ENCODE measurements around the gene ILKAP. TPM values are rescaled to one million over a fixed set of nuclear protein-coding genes. Genes with fewer than 3 reads are reported as not detected.

ILKAP gene
- total RNA-seq, 1 experiment from 2014 or later, result 49.9 TPM

DNA sequence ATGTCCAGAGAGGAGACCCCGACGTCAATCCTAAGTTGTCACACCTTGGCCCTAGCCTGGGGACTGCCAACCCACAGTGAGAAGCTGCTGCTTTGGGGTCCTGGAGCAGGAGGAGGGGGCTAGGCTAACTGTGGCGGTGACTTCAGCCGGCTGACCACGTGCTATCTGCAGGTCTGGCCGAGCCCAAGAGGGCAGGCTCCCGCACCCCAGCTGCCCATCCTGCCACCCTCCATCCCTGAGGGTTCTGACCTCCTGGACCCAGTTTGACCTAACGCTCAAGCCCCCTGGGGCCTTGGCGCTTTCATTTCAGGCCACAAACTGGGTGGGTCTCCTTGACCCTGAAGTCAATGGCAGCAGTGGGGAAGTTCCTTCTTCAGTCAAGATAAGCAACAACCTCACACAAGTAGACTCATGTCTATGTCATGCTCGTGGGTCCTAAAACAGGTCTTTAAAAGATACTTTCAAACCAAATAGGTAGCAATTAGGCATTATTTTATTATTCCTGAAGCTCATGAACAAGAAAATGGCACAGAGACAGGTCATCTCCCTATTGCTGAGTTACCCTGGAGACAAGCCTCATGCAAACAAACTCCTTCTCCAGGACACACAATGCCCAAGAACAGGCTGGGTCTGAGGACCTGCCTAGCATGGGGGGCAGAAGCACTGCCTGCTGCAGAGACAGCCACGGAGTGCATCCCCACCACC is 34.1 kb upstream of the ILKAP start:
- ATAC-seq (no peak), DNase-seq (ENCODE audit: low read depth, low spot score) (no peak)
- H3K9me3 ChIP-seq (ENCODE audit: control insufficient read depth, insufficient read depth, low read depth, low read length), result no peaks in the 10 kb centered on the region
- H3K27ac ChIP-seq (ENCODE audit: low read length), result no peak overlapping the region
- TF ChIP-seq REST (IDR thresholded peaks at IDR 0.05; ENCODE audit: insufficient read depth in 1 of 2, low read depth in 2 of 2, low read length in 1 of 2) (no peak), POLR2AphosphoS5 (IDR thresholded peaks at IDR 0.05; ENCODE audit: low read depth, low read length) (no peak), TCF7L2 (IDR thresholded peaks at IDR 0.05; ENCODE audit: low read depth, low read length) (no peak), SIN3A (IDR thresholded peaks at IDR 0.05; ENCODE audit: borderline replicate concordance, insufficient read depth, low read depth, low read length) (no peak)
- TF ChIP-seq, protein P1, sequence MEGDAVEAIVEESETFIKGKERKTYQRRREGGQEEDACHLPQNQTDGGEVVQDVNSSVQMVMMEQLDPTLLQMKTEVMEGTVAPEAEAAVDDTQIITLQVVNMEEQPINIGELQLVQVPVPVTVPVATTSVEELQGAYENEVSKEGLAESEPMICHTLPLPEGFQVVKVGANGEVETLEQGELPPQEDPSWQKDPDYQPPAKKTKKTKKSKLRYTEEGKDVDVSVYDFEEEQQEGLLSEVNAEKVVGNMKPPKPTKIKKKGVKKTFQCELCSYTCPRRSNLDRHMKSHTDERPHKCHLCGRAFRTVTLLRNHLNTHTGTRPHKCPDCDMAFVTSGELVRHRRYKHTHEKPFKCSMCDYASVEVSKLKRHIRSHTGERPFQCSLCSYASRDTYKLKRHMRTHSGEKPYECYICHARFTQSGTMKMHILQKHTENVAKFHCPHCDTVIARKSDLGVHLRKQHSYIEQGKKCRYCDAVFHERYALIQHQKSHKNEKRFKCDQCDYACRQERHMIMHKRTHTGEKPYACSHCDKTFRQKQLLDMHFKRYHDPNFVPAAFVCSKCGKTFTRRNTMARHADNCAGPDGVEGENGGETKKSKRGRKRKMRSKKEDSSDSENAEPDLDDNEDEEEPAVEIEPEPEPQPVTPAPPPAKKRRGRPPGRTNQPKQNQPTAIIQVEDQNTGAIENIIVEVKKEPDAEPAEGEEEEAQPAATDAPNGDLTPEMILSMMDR (IDR thresholded peaks at IDR 0.05), result no peak
- H3K4me1 ChIP-seq (ENCODE audit: control insufficient read depth, insufficient read depth, low read length), result no peaks in the 10 kb centered on the region
- H3K4me3 ChIP-seq (ENCODE audit: low read depth in 2 of 2, low read length in 2 of 2), result no peak overlapping the region
- no peaks in the 10 kb centered on the region for H3K36me3 ChIP-seq (ENCODE audit: control insufficient read depth, insufficient read depth, low read length)
- in situ Hi-C loops (cut with HindIII; ENCODE audit: low pct_unique_long_range_greater_than_20kb, low sequenced_read_pairs), result no loop called here
- POLR2A ChIA-PET, result no interaction called here
- H3K27me3 ChIP-seq (ENCODE audit: control insufficient read depth, insufficient read depth, low read length), result no peaks in the 10 kb centered on the region
- no TSS peak for BruUV-seq (replicated peaks)
- CTCF ChIA-PET, result interaction anchor here (0.6 to 0.7 kb wide), 2 partner anchors 26 to 78 kb away, joined by 3 read pairs; no protein-coding TSS in a partner anchor
- intact Hi-C loops (cut with micrococcal nuclease; ENCODE audit: unreplicated experiment), result no loop called here

- no peak overlapping the region for H3K27ac ChIP-seq (ENCODE audit: low read length)
- H3K4me3 ChIP-seq (ENCODE audit: low read depth in 2 of 2, low read length in 2 of 2), result no peak overlapping the region
- POLR2A ChIA-PET, result interaction anchor here (0.6 kb wide), 1 partner anchor 519 kb away, joined by 3 read pairs; no protein-coding TSS in a partner anchor
- DNase-seq (ENCODE audit: low read depth, low spot score) (no peak), ATAC-seq (no peak)
- in situ Hi-C loops (cut with HindIII; ENCODE audit: low pct_unique_long_range_greater_than_20kb, low sequenced_read_pairs) (no loop called here), intact Hi-C loops (cut with micrococcal nuclease; ENCODE audit: unreplicated experiment) (no loop called here)
- no TSS peak for BruUV-seq (replicated peaks)
- H3K36me3 ChIP-seq (ENCODE audit: control insufficient read depth, insufficient read depth, low read length), result no peaks in the 10 kb centered on the region
- no peaks in the 10 kb centered on the region for H3K4me1 ChIP-seq (ENCODE audit: control insufficient read depth, insufficient read depth, low read length)
- CTCF ChIA-PET, result interaction anchor here (0.7 kb wide), 1 partner anchor 81 kb away, joined by 3 read pairs; no protein-coding TSS in a partner anchor
- H3K9me3 ChIP-seq (ENCODE audit: control insufficient read depth, insufficient read depth, low read depth, low read length), result no peaks in the 10 kb centered on the region
- TF ChIP-seq SIN3A (IDR thresholded peaks at IDR 0.05; ENCODE audit: borderline replicate concordance, insufficient read depth, low read depth, low read length) (no peak), REST (IDR thresholded peaks at IDR 0.05; ENCODE audit: insufficient read depth in 1 of 2, low read depth in 2 of 2, low read length in 1 of 2) (no peak), POLR2AphosphoS5 (IDR thresholded peaks at IDR 0.05; ENCODE audit: low read depth, low read length) (no peak), TCF7L2 (IDR thresholded peaks at IDR 0.05; ENCODE audit: low read depth, low read length) (no peak)
- TF ChIP-seq, protein P1 (IDR thresholded peaks at IDR 0.05), result no peak
- no peaks in the 10 kb centered on the region for H3K27me3 ChIP-seq (ENCODE audit: control insufficient read depth, insufficient read depth, low read length)
These were observed 33.1 kb upstream of the ILKAP start for GRCh38 chr2:238236571-238236970.

Measured in Panc1 (cell line).